ENCODE results near the gene PBX3. TPM values are rescaled to one million over a fixed set of nuclear protein-coding genes. Genes with fewer than 3 reads are reported as not detected.
A peak's percentile ranks its signal among the peaks of the same experiment; 100 is the strongest.

Gene PBX3
- polyA plus RNA-seq, 1 donor (not counting 4 experiments of a cell fraction or from before 2014, with no cell fraction given): 26.3 TPM

DNA sequence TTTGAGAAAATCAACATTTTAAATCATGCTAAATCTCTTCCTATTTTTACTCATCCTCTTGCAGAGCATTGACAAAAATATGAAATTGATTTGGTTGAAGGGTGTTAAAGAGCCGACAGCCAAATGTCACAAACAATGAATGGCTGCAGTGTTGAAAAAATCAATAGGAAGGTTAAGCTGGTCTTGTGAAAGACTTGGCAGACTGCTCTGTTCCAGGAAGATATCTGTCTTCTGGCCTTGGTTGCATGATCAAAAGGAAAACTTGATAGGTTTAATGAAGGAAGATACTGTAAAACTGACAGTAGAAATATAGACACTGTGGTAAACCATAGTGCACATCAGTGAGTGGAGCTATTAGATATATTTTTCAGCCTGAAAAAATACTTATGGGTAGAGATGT, 103.6 kb downstream of the PBX3 start:
- Histone ChIP-seq H3K9ac (ENCODE audit: control insufficient read depth, extremely low read depth, insufficient read depth, low read length) (no peak overlapping the region), H2AFZ (ENCODE audit: control insufficient read depth, low read length) (no peak overlapping the region), H3K27me3 (ENCODE audit: control insufficient read depth, extremely low read depth, insufficient read depth, low read length) (no peaks in the 10 kb centered on the region), H3K4me1 (ENCODE audit: control insufficient read depth, extremely low read depth, insufficient read depth, low read length) (no peaks in the 10 kb centered on the region), H3K9me1 (ENCODE audit: control insufficient read depth, extremely low read depth, insufficient read depth, low read length) (no peaks in the 10 kb centered on the region), H4K20me1 (ENCODE audit: control insufficient read depth, extremely low read depth, insufficient read depth, low read length) (no peaks in the 10 kb centered on the region), H3K4me3 (ENCODE audit: control insufficient read depth in 2 of 3, extremely low read depth in 1 of 3, insufficient read depth in 2 of 3, low read depth in 1 of 3, low read length in 3 of 3) (no peak overlapping the region), H3K4me2 (ENCODE audit: control insufficient read depth, extremely low read depth, insufficient read depth, low read depth, low read length) (no peak overlapping the region), H3K9me3 (ENCODE audit: control insufficient read depth, low read depth, low read length) (no peaks in the 10 kb centered on the region), H3K36me3 (ENCODE audit: control insufficient read depth in 2 of 2, extremely low read depth in 1 of 2, insufficient read depth in 2 of 2, low read length in 2 of 2) (no peaks in the 10 kb centered on the region), H3K79me2 (ENCODE audit: control insufficient read depth, insufficient read depth, low read length) (peaks cover 12% of the 10 kb centered on the region), H3K27ac (ENCODE audit: control insufficient read depth, insufficient read depth, low read length) (no peak overlapping the region)
- dilution Hi-C loops (cut with MboI; ENCODE audit: extremely low pct_ligation_motif_present, low sequenced_read_pairs): no loop called here
- FAIRE-seq: peak; percentile 9
- DNase-seq (ENCODE audit: low read depth, low spot score): no peak
- TF ChIP-seq, protein P1, sequence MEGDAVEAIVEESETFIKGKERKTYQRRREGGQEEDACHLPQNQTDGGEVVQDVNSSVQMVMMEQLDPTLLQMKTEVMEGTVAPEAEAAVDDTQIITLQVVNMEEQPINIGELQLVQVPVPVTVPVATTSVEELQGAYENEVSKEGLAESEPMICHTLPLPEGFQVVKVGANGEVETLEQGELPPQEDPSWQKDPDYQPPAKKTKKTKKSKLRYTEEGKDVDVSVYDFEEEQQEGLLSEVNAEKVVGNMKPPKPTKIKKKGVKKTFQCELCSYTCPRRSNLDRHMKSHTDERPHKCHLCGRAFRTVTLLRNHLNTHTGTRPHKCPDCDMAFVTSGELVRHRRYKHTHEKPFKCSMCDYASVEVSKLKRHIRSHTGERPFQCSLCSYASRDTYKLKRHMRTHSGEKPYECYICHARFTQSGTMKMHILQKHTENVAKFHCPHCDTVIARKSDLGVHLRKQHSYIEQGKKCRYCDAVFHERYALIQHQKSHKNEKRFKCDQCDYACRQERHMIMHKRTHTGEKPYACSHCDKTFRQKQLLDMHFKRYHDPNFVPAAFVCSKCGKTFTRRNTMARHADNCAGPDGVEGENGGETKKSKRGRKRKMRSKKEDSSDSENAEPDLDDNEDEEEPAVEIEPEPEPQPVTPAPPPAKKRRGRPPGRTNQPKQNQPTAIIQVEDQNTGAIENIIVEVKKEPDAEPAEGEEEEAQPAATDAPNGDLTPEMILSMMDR (optimal IDR thresholded peaks at IDR 0.05 in 1 of 3, IDR thresholded peaks at IDR 0.05 in 1 of 3, conservative IDR thresholded peaks at IDR 0.05 in 1 of 3; ENCODE audit: extremely low read depth in 1 of 3, insufficient read depth in 2 of 3, low read length in 3 of 3): no peak
- no peak for TF ChIP-seq EZH2 (IDR thresholded peaks at IDR 0.05; ENCODE audit: low read length)

DNA sequence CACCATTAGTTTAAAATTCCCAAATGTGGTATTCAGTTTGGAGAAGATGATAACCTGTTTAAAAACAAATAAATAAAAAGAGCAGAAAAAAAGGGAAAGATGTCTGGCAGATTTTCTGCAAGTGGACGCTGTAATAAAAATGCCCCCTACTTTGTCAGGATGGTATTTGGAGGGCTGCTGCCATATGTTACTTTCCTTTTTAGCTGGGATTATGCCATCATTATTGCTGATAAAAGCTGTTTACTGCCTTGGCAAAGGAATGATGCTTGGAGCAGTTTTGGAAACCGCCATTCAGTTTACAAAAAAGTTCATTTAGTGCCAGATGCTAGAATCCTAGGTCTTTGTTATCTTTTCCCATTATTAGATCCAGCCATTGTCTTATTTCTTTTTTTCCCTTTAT, 104.8 kb downstream of the PBX3 start:
- Histone ChIP-seq H3K36me3 (ENCODE audit: control insufficient read depth in 2 of 2, extremely low read depth in 1 of 2, insufficient read depth in 2 of 2, low read length in 2 of 2) (no peaks in the 10 kb centered on the region), H3K4me1 (ENCODE audit: control insufficient read depth, extremely low read depth, insufficient read depth, low read length) (no peaks in the 10 kb centered on the region), H3K79me2 (ENCODE audit: control insufficient read depth, insufficient read depth, low read length) (peaks cover 16% of the 10 kb centered on the region), H3K4me3 (ENCODE audit: control insufficient read depth in 2 of 3, extremely low read depth in 1 of 3, insufficient read depth in 2 of 3, low read depth in 1 of 3, low read length in 3 of 3) (no peak overlapping the region), H3K9me3 (ENCODE audit: control insufficient read depth, low read depth, low read length) (no peaks in the 10 kb centered on the region), H4K20me1 (ENCODE audit: control insufficient read depth, extremely low read depth, insufficient read depth, low read length) (no peaks in the 10 kb centered on the region), H3K4me2 (ENCODE audit: control insufficient read depth, extremely low read depth, insufficient read depth, low read depth, low read length) (no peak overlapping the region), H2AFZ (ENCODE audit: control insufficient read depth, low read length) (no peak overlapping the region), H3K27ac (ENCODE audit: control insufficient read depth, insufficient read depth, low read length) (no peak overlapping the region), H3K9ac (ENCODE audit: control insufficient read depth, extremely low read depth, insufficient read depth, low read length) (no peak overlapping the region), H3K27me3 (ENCODE audit: control insufficient read depth, extremely low read depth, insufficient read depth, low read length) (no peaks in the 10 kb centered on the region), H3K9me1 (ENCODE audit: control insufficient read depth, extremely low read depth, insufficient read depth, low read length) (no peaks in the 10 kb centered on the region)
- dilution Hi-C loops (cut with MboI; ENCODE audit: extremely low pct_ligation_motif_present, low sequenced_read_pairs): no loop called here
- no peak for TF ChIP-seq EZH2 (IDR thresholded peaks at IDR 0.05; ENCODE audit: low read length)
- TF ChIP-seq, protein P1 (optimal IDR thresholded peaks at IDR 0.05 in 1 of 3, IDR thresholded peaks at IDR 0.05 in 1 of 3, conservative IDR thresholded peaks at IDR 0.05 in 1 of 3; ENCODE audit: extremely low read depth in 1 of 3, insufficient read depth in 2 of 3, low read length in 3 of 3): no peak
- FAIRE-seq (no peak), DNase-seq (ENCODE audit: low read depth, low spot score) (no peak)
